Panc1 (cell line): ENCODE measurements around the gene USP11. TPM values are rescaled to one million over a fixed set of nuclear protein-coding genes. Genes with fewer than 3 reads are reported as not detected.

Experiments used
- ATAC-seq: fragments of 200-7000 bp; cut with Tn5 transposase; 2 replicates; pipeline ENCODE4 v1.9.1; 2020; ENCODE audit warnings: mild to moderate bottlenecking, moderate library complexity
- BruUV-seq: library from RNA; stranded (reverse); fragments of 400-500 nt; replicated peaks from 2 replicates; lab custom pipeline; 2021; lab: Mats Ljungman, UMichigan
- CTCF ChIA-PET: fragments of 300-600 bp; sonication (Branson Sonifier 250); formaldehyde crosslinking; loops from one replicate; lab custom pipeline; 2022; ENCODE audit warnings: antibody characterized with exemption; lab: Charles Lee
- POLR2A ChIA-PET: fragments of 300-600 bp; sonication (Branson Sonifier 250); formaldehyde crosslinking; loops from one replicate; lab custom pipeline; 2022; ENCODE audit warnings: antibody characterized with exemption; lab: Charles Lee
- DNase-seq: peaks from one replicate; pipeline ENCODE4 v3.0.0-alpha.2; 2010; ENCODE audit warnings: low read depth, low spot score
- H3K27ac ChIP-seq: 2 replicates; pipeline ENCODE4 v1.5.1; 2011; ENCODE audit warnings: mild to moderate bottlenecking, low read length, inconsistent platforms
- H3K27me3 ChIP-seq: fragments of 200-500 bp; sonication (Bioruptor generic); 2 replicates; pipeline ENCODE4 v1.6.0; 2014; ENCODE audit warnings: low read length, inconsistent platforms; ENCODE audit not compliant: control insufficient read depth, insufficient read depth
- H3K36me3 ChIP-seq: fragments of 200-500 bp; sonication (Bioruptor generic); 2 replicates; pipeline ENCODE4 v1.5.1; 2014; ENCODE audit warnings: inconsistent platforms, mild to moderate bottlenecking, low read length, moderate library complexity; ENCODE audit not compliant: control insufficient read depth, insufficient read depth
- H3K4me1 ChIP-seq: 2 replicates; pipeline ENCODE4 v1.5.1; 2011; ENCODE audit warnings: inconsistent platforms, mild to moderate bottlenecking, low read length, moderate library complexity; ENCODE audit not compliant: control insufficient read depth, insufficient read depth
- H3K4me3 ChIP-seq, 2 experiments: 2 replicates each; pipeline ENCODE4 v1.5.1; 2011 to 2012; ENCODE audit warnings: low read depth in 2 of 2, low read length in 2 of 2, mild to moderate bottlenecking in 2 of 2, inconsistent platforms in 1 of 2, moderate library complexity in 1 of 2
- H3K9me3 ChIP-seq: fragments of 200-500 bp; sonication (Bioruptor generic); 2 replicates; pipeline ENCODE4 v1.5.1; 2014; ENCODE audit warnings: low read depth, mild to moderate bottlenecking, inconsistent platforms, low read length, moderate library complexity; ENCODE audit not compliant: control insufficient read depth, insufficient read depth
- POLR2AphosphoS5 ChIP-seq: IDR thresholded peaks from 2 replicates; pipeline ENCODE4 v1.6.1; 2012; ENCODE audit warnings: mild to moderate bottlenecking, low read depth, low read length, moderate library complexity
- SIN3A ChIP-seq: IDR thresholded peaks from 2 replicates; pipeline ENCODE4 v1.6.1; 2012; ENCODE audit warnings: low read depth, mild to moderate bottlenecking, low read length, moderate library complexity, borderline replicate concordance; ENCODE audit not compliant: insufficient read depth
- TCF7L2 ChIP-seq: IDR thresholded peaks from 2 replicates; pipeline ENCODE4 v1.6.1; 2011; ENCODE audit warnings: mild to moderate bottlenecking, low read depth, low read length, inconsistent platforms
- in situ Hi-C: cut with HindIII; loops from 2 replicates; pipeline ENCODE4 v1.10.0; 2016; ENCODE audit warnings: low sequenced_read_pairs, low pct_unique_long_range_greater_than_20kb
- intact Hi-C: fragments of 100-400 bp; cut with micrococcal nuclease; formaldehyde crosslinking; loops from one replicate; pipeline ENCODE4 v1.10.0; 2022; ENCODE audit not compliant: unreplicated experiment
- total RNA-seq: library from RNA; stranded (reverse); gene quantifications from one replicate; pipeline ENCODE4 v1.2.1, GENCODE V29; 2021; ENCODE audit not compliant: unreplicated experiment
- TF ChIP-seq, protein P1 (sequence below): fragments of 450-650 bp; IDR thresholded peaks from 2 replicates; pipeline ENCODE4 v1.5.1; 2017; ENCODE audit warnings: mild to moderate bottlenecking
- TF ChIP-seq, protein P2 (sequence below), 2 experiments: IDR thresholded peaks; 2 replicates each; pipeline ENCODE4 v1.6.1; 2011 to 2012; ENCODE audit warnings: low read depth in 2 of 2, control low read depth in 1 of 2, low read length in 1 of 2, mild to moderate bottlenecking in 1 of 2, moderate library complexity in 1 of 2; ENCODE audit not compliant: insufficient read depth in 1 of 2

Gene USP11
- total RNA-seq, 1 experiment from 2014 or later: 82.4 TPM

DNA sequence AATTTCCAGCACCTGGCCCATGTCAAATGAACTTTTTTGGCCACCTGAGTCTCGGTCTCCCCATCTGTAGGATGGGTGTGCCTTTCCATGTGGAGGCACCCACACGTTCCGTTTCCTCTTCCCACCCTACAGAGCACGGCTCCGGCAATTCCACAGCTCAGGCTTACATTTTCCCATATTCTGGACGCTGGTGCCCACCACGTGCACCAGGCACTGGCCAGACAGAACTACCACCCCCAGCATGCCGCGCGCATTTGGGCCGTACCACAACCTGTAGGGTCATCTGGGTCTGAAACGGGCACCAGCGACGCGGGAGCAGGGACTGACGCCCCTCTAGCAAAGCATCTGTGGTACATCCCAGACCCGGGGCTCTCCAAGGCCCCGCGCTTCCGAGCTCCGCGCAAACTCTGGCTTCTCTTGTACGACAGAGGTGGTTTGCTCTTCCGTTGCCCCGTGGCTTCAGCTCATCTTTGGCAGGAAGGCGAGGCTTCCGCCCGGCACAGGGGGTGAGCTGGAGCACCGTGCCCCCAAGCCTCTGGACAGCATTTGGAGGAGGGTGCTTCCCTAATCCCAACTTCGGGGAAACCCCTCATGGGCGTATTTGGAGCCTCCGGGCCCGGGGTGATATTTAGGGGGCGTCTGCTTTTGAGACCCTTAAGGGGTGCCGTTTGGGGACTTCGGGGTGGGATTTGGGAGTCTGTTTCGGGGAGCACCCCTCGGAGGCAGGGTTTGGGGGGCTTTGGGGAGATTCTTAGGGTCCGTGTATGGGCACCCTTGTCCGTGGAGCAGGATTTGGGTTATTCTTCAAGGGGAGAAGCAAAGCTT is 42.2 kb upstream of the USP11 start:
- Histone ChIP-seq H3K9me3 (no peaks in the 10 kb centered on the region), H3K36me3 (peaks cover under 1% of the 10 kb centered on the region; the same call in 1 of the 2 replicates), H3K27me3 (no peaks in the 10 kb centered on the region), H3K27ac (peak overlapping the region; percentile 85), H3K4me3 (peak overlapping the region; percentile 72 to 73), H3K4me1 (peaks cover 17% of the 10 kb centered on the region)
- in situ Hi-C loops (no loop called here), intact Hi-C loops (loop anchor here (10.0 kb wide), 2 partner anchors 194 to 334 kb away; no protein-coding TSS in a partner anchor)
- CTCF ChIA-PET: interaction anchor here (0.6 to 1.0 kb wide), 3 partner anchors 62 to 333 kb away, joined by 3 to 5 read pairs (median 3); no protein-coding TSS in a partner anchor
- POLR2A ChIA-PET: interaction anchor here (0.6 kb wide), 1 partner anchor 39 kb away, joined by 16 read pairs; no protein-coding TSS in a partner anchor
- peak; percentile 60 for DNase-seq
- peak; percentile 86 for ATAC-seq
- TF ChIP-seq, protein P1, sequence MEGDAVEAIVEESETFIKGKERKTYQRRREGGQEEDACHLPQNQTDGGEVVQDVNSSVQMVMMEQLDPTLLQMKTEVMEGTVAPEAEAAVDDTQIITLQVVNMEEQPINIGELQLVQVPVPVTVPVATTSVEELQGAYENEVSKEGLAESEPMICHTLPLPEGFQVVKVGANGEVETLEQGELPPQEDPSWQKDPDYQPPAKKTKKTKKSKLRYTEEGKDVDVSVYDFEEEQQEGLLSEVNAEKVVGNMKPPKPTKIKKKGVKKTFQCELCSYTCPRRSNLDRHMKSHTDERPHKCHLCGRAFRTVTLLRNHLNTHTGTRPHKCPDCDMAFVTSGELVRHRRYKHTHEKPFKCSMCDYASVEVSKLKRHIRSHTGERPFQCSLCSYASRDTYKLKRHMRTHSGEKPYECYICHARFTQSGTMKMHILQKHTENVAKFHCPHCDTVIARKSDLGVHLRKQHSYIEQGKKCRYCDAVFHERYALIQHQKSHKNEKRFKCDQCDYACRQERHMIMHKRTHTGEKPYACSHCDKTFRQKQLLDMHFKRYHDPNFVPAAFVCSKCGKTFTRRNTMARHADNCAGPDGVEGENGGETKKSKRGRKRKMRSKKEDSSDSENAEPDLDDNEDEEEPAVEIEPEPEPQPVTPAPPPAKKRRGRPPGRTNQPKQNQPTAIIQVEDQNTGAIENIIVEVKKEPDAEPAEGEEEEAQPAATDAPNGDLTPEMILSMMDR: no peak
- TF ChIP-seq, protein P2, sequence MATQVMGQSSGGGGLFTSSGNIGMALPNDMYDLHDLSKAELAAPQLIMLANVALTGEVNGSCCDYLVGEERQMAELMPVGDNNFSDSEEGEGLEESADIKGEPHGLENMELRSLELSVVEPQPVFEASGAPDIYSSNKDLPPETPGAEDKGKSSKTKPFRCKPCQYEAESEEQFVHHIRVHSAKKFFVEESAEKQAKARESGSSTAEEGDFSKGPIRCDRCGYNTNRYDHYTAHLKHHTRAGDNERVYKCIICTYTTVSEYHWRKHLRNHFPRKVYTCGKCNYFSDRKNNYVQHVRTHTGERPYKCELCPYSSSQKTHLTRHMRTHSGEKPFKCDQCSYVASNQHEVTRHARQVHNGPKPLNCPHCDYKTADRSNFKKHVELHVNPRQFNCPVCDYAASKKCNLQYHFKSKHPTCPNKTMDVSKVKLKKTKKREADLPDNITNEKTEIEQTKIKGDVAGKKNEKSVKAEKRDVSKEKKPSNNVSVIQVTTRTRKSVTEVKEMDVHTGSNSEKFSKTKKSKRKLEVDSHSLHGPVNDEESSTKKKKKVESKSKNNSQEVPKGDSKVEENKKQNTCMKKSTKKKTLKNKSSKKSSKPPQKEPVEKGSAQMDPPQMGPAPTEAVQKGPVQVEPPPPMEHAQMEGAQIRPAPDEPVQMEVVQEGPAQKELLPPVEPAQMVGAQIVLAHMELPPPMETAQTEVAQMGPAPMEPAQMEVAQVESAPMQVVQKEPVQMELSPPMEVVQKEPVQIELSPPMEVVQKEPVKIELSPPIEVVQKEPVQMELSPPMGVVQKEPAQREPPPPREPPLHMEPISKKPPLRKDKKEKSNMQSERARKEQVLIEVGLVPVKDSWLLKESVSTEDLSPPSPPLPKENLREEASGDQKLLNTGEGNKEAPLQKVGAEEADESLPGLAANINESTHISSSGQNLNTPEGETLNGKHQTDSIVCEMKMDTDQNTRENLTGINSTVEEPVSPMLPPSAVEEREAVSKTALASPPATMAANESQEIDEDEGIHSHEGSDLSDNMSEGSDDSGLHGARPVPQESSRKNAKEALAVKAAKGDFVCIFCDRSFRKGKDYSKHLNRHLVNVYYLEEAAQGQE (IDR thresholded peaks at IDR 0.05; ENCODE audit: insufficient read depth in 1 of 2, low read depth in 2 of 2, low read length in 1 of 2): 0 out of 4 replicates have a peak, but pooled peaks of 1 of the 2 experiments have one; percentile 25
- TF ChIP-seq TCF7L2: peak; percentile 41; the same call in 1 of the 2 replicates
- no peak for TF ChIP-seq SIN3A
- TF ChIP-seq POLR2AphosphoS5: peak; percentile 70
- BruUV-seq: no TSS peak

DNA sequence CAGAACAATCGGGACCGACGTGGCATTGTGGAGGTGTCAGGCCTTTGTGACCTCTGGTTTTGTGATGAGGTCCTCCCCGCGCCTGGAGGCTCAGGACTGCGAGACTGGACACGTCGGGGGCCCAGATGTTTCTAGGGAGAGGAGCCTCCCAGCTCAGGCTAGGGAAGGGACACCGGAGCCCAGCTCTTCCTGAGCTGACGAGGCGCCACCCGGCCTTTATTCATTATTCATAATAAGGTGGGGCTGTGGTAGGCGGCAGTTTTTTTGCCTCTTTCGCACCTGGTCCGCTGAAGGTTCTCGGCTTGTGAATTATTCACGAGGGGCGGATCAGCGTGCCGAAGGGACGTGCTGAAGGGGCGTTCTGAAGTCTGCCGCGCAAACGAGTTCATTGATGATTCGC is 41.5 kb upstream of the USP11 start:
- in situ Hi-C loops: no loop called here
- peaks cover 2% of the 10 kb centered on the region for H3K36me3 ChIP-seq
- no peak for DNase-seq
- H3K4me3 ChIP-seq: peak overlapping the region; percentile 72 to 73
- H3K9me3 ChIP-seq: no peaks in the 10 kb centered on the region
- no TSS peak for BruUV-seq
- H3K4me1 ChIP-seq: peaks cover 24% of the 10 kb centered on the region
- POLR2A ChIA-PET: interaction anchor here (0.6 kb wide), 1 partner anchor 33 kb away, joined by 11 read pairs; no protein-coding TSS in a partner anchor
- H3K27ac ChIP-seq: peak overlapping the region; percentile 85
- ATAC-seq: peak; percentile 21; the same call in 1 of the 2 replicates
- intact Hi-C loops: loop anchor here (10.0 kb wide), 2 partner anchors 193 to 333 kb away; no protein-coding TSS in a partner anchor
- CTCF ChIA-PET: interaction anchor here (0.6 to 1.0 kb wide), 2 partner anchors 61 to 332 kb away, joined by 3 read pairs; no protein-coding TSS in a partner anchor
- TF ChIP-seq TCF7L2: 0 out of 2 replicates have a peak, but pooled peaks have one; percentile 13
- TF ChIP-seq, protein P1: no peak
- no peaks in the 10 kb centered on the region for H3K27me3 ChIP-seq
